HPDE6-E6E7 (cell line): ENCODE results near the gene GZMM.
A peak's percentile ranks its signal among the peaks of the same experiment; 100 is the strongest.

Experiments
- DNase-seq: peaks from one replicate; pipeline ENCODE4 v3.0.0; 2011; ENCODE audit warnings: missing footprints; ENCODE audit errors: extremely low spot score

GZMM gene

GRCh38 chr19:512547-513365 lies 31.1 kb upstream of the GZMM start:
- no peak for DNase-seq

GRCh38 chr19:513368-514165 lies 30.3 kb upstream of the GZMM start:
- DNase-seq: no peak

- no peak for DNase-seq
Measured at GRCh38 chr19:514166-514663, 29.6 kb upstream of the GZMM start.

GRCh38 chr19:517721-518597 lies 25.9 kb upstream of the GZMM start:
- no peak for DNase-seq

GRCh38 chr19:518598-519231 lies 25.1 kb upstream of the GZMM start:
- DNase-seq: no peak

- no peak for DNase-seq
Measured at GRCh38 chr19:519449-519865, 24.4 kb upstream of the GZMM start.

- DNase-seq: no peak
Measured at GRCh38 chr19:522726-523125, 21.1 kb upstream of the GZMM start.

GRCh38 chr19:524062-524674 lies 19.7 kb upstream of the GZMM start:
- no peak for DNase-seq

- DNase-seq: no peak
Measured at GRCh38 chr19:525029-525428, 18.8 kb upstream of the GZMM start.

- DNase-seq: no peak
Measured at GRCh38 chr19:525857-526419, 17.9 kb upstream of the GZMM start.

- DNase-seq: no peak
Measured at GRCh38 chr19:530134-531008, 13.5 kb upstream of the GZMM start.

GRCh38 chr19:531009-531752 lies 12.7 kb upstream of the GZMM start:
- DNase-seq: peak; percentile 90

GRCh38 chr19:531753-532560 lies 11.9 kb upstream of the GZMM start, which contains the start of gene CDC34:
TSS of gene CDC34 (plus strand) at chr19:531760. CDS start at chr19:531932, 172 bp downstream.
- no peak for DNase-seq

GRCh38 chr19:532561-533363 lies 11.1 kb upstream of the GZMM start:
- peak; percentile 26 for DNase-seq

GRCh38 chr19:533364-534058 lies 10.3 kb upstream of the GZMM start:
- DNase-seq: no peak

- no peak for DNase-seq
Measured at GRCh38 chr19:534088-534487, 9.8 kb upstream of the GZMM start.
